Activated CD4-positive, alpha-beta T cell treated with anti-CD3 and anti-CD28 coated beads, Interleukin-2, Interleukin-4, amounts not matched to agents 100 ng/mL and 50 ng/mL, durations not matched to agents 16 hours and 8 hours (primary cell): ENCODE results near the gene SLC25A39.
"Not testable (repeated sequence)": the region's sequence is repeated elsewhere in the genome, so short reads cannot be mapped to it uniquely, and the experiment has no call there.

Experiments used
- DNase-seq: peaks from one replicate; pipeline ENCODE4 v3.0.0-alpha.2; 2020; ENCODE audit warnings: low spot score

SLC25A39 gene

DNA sequence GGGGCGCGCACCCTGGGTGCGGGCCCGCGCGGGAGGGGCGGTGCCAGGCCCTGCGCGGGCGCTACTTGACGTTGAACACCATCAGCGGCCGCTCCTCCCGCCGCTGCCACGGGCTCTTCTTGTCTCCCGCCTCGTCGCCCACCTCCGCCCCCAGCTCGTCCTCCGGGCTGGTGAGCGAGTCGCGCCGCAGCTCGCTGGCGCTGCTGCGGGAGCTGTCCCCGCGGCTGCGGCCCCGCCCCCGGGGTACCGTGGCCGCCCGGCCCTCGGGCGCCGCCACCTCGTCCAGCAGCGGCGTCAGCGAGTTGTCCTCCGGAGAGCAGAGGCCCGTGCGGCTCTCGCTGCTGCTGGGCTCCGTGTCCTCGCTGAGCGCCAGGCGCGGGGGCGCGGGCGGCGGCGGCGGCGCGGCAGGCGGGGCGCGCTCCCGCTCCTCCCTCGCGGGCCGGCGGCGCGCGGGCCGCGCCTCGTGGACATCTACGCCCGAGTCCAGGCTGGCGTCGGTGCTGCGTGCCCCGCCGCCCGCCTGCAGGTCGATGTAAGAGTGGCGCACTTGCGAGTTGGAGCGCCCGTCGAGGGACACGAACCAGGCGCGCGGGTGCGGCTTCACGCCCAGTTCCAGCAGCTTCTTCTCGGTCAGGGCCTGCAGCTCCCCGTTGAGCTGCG, 29.2 kb upstream of the SLC25A39 start:
- DNase-seq = no peak

DNA sequence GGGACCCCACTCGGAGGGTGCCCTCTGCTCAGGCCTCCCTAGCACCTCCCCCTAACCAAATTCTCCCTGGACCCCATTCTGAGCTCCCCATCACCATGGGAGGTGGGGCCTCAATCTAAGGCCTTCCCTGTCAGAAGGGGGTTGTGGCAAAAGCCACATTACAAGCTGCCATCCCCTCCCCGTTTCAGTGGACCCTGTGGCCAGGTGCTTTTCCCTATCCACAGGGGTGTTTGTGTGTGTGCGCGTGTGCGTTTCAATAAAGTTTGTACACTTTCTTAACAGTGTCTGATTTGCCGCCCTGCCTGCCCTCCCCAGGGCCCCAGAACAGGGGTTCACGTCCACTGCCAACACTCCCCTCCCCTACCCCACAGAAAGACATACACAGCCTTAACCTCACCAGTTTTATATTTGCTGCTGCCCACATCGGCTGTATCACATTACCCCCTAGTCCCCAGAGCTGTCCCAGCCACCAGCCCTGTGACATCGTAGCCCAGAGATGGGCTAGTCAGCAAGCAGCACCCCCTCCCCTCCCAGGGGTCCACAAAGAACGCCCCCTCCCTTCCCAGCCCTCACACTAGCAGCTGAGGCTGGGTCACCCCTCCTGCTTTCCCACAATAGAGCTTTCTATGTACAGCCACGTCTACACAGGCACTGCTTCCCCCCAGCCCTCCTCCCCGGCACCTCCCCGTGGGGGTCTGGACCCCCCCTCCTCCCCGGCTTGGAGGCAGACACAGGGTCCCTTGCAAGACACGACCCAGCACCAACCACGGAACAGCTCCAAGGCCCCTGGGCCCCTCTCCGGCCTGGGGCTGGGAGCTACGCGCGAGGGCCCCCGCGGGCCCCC, 28.4 kb upstream of the SLC25A39 start:
- no peak for DNase-seq

DNA sequence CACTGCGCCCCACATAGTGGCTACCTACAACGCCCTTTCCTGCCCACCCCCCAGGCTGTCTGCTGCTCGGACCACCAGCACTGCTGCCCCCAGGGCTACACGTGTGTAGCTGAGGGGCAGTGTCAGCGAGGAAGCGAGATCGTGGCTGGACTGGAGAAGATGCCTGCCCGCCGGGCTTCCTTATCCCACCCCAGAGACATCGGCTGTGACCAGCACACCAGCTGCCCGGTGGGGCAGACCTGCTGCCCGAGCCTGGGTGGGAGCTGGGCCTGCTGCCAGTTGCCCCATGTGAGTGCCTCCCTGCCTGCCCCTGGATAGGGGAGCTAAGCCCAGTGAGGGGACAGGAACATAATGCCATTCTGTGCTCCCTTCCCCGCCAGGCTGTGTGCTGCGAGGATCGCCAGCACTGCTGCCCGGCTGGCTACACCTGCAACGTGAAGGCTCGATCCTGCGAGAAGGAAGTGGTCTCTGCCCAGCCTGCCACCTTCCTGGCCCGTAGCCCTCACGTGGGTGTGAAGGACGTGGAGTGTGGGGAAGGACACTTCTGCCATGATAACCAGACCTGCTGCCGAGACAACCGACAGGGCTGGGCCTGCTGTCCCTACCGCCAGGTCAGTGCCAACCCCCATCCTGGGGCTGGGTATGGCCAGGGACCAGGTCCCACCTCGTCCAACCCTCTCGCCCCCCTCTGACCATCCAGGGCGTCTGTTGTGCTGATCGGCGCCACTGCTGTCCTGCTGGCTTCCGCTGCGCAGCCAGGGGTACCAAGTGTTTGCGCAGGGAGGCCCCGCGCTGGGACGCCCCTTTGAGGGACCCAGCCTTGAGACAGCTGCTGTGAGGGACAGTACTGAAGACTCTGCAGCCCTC, 27.6 kb upstream of the SLC25A39 start:
- no peak for DNase-seq

DNA sequence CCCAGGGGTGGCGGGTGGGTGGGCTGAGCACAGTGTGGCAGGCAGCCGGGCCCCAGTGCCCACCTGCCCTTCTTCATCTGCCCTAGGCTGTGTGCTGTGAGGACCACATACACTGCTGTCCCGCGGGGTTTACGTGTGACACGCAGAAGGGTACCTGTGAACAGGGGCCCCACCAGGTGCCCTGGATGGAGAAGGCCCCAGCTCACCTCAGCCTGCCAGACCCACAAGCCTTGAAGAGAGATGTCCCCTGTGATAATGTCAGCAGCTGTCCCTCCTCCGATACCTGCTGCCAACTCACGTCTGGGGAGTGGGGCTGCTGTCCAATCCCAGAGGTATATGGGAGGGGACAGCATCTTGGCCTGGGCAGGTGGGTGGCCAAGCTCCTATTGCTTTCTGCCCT, 26.8 kb upstream of the SLC25A39 start:
- DNase-seq = no peak

DNA sequence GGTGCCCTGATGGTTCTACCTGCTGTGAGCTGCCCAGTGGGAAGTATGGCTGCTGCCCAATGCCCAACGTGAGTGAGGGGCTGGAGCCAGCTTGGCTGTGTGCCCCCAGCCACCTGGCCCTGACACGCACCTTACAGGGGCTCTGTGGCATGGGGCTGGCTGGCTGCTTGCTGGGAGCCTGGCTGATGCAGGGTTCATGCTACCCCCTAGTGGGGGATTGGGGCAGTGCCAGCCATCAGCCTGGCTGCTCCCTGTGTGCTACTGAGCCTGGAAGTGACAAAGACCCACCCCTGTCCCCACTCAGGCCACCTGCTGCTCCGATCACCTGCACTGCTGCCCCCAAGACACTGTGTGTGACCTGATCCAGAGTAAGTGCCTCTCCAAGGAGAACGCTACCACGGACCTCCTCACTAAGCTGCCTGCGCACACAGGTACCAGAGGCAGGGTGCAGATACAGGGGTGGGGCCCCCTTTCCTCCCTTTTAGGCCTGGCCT, 26.2 kb upstream of the SLC25A39 start:
- DNase-seq = peak; percentile 79

DNA sequence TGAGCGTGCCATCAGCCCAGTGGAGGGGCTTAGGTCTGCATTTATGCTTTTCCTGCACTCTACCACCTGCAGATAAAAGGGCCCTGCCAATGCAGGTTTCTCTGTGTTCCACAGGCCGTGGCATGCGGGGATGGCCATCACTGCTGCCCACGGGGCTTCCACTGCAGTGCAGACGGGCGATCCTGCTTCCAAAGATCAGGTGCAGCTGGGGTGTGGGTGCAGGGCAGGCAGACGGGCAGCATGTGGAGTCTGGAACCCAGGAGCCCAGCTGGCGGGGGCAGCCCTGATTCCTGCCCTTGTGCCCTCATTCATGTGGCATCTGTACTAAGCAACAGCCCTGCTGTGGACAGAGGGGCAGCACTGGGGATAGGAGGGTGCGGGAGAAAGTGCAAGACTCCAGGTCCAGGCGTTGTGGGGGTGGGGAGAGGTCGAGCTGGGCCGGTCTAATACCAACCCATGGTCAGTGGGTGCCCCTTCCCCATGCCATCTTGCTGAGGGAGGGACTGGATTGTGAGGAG, 25.0 kb upstream of the SLC25A39 start:
- no peak for DNase-seq

DNA sequence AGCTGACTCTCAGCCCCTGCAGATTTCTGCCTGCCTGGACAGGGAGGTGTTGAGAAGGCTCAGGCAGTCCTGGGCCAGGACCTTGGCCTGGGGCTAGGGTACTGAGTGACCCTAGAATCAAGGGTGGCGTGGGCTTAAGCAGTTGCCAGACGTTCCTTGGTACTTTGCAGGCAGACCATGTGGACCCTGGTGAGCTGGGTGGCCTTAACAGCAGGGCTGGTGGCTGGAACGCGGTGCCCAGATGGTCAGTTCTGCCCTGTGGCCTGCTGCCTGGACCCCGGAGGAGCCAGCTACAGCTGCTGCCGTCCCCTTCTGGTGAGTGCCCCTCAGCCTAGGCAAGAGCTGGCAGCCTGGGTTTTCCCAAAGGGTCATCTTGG, 24.4 kb upstream of the SLC25A39 start:
- DNase-seq = no peak

DNA sequence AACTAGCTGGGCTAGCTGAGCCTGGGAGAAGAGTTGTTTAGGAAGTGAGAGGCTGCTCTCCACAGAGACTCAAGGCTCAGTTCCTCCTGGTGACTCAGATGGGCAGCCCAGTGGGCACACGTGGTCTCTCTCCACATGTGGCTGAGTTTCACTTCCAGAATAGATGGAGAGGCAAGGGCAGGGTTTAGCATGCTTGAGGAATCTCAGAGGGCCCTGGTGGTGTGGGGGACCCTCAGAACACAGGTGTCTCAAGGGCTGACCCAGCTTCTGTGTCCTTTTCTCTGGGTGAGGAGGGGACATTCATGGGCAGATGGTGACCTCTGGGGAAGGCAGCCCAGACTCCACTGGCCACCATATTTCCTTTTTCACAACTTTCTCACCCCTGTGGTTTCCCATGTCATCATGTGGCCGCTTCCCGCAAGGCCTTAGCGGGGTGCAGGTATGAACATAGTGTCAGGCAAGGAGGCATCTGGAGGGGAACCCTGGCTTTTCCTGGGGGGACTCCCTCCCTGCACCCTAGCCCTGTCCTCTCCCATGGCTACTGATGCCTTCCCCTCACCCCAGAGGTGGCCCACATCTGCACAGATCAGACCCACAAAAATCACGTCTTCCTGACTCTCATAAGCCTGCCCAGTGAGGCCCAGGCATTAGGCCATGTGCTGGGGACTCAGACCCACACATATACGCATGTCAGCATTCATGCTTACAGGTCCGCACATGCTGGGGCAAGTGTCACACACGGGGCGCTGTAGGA, 23.8 kb upstream of the SLC25A39 start:
- DNase-seq = no peak

DNA sequence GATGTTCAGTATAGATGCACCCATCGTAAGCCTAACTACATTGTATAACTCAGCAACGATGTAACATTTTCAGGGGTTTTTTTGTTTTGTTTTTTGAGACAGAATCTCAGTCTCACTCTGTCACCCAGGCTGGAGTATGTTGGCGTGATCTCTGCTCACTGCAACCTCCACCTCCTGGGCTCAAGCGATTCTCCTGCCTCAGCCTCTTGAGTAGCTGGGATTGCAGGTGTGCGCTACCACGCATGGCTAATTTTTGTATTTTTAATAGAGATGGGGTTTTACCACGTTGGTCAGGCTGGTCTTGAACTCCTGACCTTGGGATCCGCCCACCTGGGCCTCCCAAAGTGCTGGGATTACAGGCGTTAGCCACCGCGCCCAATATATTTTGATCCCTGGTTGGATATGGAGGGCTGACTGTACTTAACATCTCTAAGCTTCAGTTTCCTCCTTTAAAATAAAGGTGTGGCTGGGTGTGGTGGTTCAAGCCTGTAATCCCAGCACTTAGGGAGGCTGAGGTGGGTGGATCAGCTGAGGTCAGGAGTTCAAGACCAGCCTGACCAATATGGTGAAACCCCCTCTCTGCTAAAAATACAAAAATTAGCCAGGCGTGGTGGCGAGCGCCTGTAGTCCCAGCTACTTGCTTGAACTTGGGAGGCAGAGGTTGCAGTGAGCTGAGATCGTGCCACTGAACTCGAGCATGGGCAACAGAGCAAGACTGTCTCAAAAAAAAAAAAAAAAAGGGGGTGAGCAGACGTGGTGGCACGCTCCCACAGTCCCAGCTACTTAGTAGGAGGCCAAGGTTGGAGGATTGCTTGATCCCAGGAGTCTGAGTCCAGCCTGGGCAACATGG, 22.8 kb upstream of the SLC25A39 start:
- DNase-seq = not testable (repeated sequence)

DNA sequence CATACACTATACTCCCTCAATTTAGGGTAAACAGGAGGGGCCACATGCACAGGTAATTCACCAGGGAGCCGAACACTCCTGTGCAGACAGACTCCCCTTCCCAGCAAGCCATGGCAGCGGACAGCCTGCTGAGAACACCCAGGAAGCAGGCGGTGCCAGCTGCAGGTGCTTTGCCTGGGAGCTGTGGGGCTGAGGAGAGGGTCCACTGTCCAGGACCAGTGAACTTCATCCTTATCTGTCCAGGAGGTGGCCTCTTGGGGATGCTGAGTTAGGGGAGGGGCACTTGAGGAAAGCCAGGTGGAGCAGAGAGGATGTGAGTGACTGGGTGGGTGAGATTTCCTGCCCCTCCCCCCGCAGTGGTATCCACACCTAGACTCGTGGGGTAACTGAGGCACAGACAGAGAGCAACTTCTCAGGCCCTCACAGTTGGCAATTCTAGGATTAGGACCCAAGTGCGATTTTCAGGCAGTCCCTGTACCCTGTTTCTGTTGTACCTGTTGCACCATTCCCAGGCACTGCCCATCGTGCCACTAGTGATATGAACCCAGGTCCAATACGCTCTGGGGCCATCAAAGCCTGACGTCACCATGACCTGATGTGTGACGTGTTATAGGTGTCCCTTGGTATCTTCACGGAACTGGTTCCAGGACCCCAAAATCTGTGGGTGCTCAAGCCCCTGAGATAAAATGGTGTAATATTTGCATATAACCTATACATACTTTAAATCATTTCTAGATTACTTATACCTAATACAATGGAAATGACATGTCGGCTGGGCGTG, 21.6 kb upstream of the SLC25A39 start:
- DNase-seq = no peak

DNA sequence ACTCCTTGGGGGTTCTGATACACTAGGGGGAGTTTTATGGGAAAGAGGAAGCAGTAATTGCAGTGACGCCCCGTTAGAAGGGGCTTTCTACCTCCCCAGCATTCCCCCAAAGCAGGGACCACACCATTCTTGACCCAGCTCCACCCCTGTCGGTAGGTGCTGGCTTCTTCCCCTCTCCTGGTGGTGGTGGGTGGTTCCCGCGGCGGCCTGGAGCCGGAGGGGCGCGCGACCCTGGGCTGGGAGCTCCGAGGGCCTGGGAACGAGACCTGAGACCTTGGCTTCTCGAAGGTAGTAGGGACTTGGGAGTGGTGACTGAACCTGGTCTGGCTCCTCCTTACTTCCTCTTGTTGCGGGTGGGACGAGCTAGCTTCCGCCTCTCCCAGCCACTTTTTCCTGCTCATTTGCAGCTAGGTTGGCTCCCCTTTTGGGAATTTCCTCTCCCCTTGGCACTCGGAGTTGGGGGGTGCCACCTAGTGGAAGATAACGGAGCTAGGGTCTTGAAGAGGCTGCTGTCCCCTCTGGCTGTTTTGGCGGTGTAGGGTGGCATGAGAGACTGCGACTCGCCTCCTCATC, 20.9 kb upstream of the SLC25A39 start:
- DNase-seq = peak; percentile 34

DNA sequence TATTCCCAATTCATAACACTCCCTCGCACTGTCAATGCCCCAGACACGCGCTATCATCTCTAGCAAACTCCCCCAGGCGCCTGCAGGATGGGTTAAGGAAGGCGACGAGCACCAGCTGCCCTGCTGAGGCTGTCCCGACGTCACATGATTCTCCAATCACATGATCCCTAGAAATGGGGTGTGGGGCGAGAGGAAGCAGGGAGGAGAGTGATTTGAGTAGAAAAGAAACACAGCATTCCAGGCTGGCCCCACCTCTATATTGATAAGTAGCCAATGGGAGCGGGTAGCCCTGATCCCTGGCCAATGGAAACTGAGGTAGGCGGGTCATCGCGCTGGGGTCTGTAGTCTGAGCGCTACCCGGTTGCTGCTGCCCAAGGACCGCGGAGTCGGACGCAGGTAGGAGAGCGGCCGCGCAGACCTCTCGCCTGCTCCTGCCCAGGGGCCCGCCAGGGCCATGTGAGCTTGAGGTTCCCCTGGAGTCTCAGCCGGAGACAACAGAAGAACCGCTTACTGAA, 20.4 kb upstream of the SLC25A39 start, which contains the start of gene GRN:
Gene GRN (plus strand): TSS at position 364 of the 515 bp plus-strand sequence. CDS start 3,863 bp downstream, outside the sequence.
- DNase-seq = peak; percentile 91

DNA sequence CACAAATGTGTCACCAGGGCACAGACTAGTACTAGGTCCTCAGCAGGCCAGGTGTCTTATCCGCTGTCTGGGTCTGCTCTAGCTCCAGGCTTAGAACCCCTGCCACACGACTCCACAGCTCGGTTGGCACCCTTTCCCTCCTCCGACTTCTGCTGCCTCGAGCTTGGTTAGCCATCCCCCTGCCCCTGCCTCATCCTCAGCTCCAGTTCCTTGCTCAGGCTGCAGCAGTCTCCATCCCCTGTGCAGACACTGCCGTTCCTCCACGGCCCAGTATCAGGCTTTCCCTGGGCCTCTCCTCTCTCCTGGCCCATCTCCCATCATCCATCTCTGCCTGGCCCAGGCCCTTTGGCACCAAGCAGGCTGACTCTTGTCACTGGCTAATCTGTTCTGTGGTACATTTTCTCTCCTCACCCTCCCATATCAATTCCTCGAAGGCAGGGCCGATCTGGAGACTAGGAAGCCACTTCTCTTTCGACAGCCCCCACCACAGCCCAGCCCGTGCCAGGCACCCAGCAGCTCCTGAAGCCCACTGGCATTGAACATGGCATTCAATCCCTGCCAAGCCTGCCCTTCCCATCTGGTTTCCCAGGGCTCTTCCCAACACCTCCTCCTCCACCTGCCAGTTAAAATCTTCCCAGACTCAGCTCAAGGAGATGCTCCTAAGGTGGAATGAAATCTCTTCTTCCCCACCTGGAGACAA, 19.0 kb upstream of the SLC25A39 start:
- no peak for DNase-seq

DNA sequence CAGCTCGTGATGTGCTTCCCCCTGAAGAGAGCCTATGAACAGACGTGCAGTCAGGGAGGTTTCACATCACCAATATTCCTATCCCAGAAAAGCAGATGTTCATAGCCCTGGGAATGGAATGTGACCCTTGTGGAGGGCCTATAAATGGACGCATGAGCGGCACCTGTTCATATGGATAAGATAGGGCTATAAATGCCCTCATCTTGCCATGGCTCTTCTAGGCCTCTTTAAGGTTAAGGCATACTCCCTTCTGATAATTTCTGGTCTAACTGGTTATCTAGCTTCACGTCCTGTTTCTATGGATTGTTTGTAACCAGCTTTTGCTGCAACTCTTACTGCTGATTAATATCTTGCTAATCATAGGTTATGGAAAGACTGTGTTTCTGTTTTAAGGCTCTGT, 15.9 kb upstream of the SLC25A39 start:
- not testable (repeated sequence) for DNase-seq

DNA sequence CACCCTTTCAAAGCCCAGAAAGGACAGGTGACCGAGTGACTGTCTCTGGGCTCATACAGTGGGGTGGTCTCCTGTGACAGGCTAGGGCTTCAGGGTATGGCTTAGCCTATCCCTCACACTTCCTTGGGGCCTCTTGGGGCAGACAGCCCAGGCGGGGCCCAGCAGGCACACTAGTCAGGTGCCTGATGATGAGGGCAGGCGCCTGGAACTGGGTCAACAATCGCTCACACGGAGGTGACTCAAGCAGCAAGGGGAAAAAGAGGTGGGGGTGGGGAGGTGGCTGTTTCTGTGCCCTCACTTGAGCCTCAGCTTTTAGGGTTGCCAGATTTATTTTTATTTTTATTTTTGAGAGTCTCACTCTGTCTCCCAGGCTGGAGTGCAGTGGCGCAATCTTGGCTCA, 14.1 kb upstream of the SLC25A39 start:
- DNase-seq = no peak

DNA sequence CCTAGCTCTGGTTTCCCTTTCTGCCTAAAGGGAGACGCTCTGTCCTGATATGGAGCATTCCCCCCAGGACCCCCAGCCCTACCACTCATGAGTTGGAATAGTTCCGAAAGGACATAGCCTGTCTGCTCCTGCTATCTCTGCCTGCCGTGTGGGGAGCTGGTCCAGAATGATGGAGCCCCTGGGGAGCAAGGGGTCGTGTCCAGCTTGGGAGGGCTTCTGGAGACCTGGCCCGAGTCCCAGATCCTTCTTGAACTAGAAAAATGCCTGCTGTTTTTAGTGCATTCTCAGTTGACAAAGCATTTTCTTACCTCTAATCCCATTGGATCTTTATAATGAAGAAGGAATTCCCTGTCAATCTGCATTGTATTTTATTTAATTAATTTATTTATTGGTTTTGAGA, 11.3 kb upstream of the SLC25A39 start:
- no peak for DNase-seq

DNA sequence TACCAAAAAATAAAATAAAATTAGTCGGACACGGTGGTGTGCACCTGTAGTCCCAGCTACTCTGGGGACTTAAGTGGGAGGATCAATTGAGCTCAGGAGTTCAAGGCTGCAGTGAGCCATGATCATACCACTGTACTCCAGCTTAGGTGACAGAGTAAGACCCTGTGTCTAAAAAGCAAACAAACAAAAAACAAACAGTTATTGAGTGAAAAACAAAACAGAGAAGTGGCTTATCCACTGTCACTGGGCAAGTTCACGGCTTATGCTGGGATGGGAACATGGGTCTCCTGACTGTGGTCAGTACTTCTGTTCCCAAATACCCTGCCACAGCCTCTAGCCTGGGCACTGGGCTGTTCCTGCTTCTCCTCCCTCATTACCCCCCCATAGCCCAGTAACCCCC, 10.9 kb upstream of the SLC25A39 start:
- DNase-seq = no peak

DNA sequence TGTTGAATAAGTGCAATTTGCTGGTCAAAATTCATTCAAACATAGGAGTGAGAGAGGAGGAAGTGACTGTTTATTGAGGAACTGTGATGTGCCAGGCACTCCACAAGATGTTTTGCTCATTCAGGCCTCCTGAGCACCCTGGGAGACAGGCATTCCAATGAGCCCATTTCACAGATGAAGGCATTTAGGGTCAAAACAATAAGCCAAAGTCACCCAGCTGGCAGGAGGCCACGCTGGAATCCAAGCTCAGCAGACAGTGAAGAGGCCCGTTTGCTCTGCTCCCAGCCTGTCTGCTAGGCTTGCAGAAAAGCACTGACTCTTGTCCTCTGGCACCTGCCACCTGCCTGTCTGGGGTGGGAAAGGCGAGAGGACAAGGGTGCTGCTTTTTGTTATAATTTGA, 10.1 kb upstream of the SLC25A39 start:
- DNase-seq = no peak
